Activated CD4-positive, alpha-beta T cell treated with anti-CD3 and anti-CD28 coated beads, Interleukin-2, amount 10 ng/mL, durations not matched to agents 24 days and 14 days (primary cell): ENCODE data around the gene CPT1B. TPM values are rescaled to one million over a fixed set of nuclear protein-coding genes. Genes with fewer than 3 reads are reported as not detected.
A peak's percentile ranks its signal among the peaks of the same experiment; 100 is the strongest.

Source experiments
- DNase-seq: peaks from one replicate; pipeline ENCODE4 v3.0.0; 2022
- H3K27ac Mint-ChIP-seq: one replicate; pipeline ENCODE4 v1.8.0; 2022; ENCODE audit warnings: mild to moderate bottlenecking, mixed read lengths
- H3K27me3 Mint-ChIP-seq: one replicate; pipeline ENCODE4 v1.8.0; 2022; ENCODE audit warnings: mixed read lengths
- H3K36me3 Mint-ChIP-seq: one replicate; pipeline ENCODE4 v1.8.0; 2022; ENCODE audit warnings: low read depth, mild to moderate bottlenecking, mixed read lengths
- H3K4me1 Mint-ChIP-seq: one replicate; pipeline ENCODE4 v1.8.0; 2021; ENCODE audit warnings: mixed read lengths
- H3K4me3 Mint-ChIP-seq: one replicate; pipeline ENCODE4 v1.8.0; 2022; ENCODE audit warnings: mild to moderate bottlenecking, moderate library complexity, mixed read lengths
- H3K9me3 Mint-ChIP-seq: one replicate; pipeline ENCODE4 v1.8.0; 2021; ENCODE audit warnings: mixed read lengths
- intact Hi-C: fragments of 100-400 bp; cut with micrococcal nuclease; formaldehyde crosslinking; loops from one replicate; pipeline ENCODE4 v1.15.1; 2023
- total RNA-seq: library from RNA; stranded (reverse); gene quantifications from 2 replicates; pipeline ENCODE4 v1.2.3, GENCODE V29; 2022

Gene CPT1B
- total RNA-seq, 1 donor from 2014 or later: 71.5 TPM

GRCh38 chr22:50575426-50575941 is 2.7 kb downstream of the CPT1B start:
- H3K4me3 Mint-ChIP-seq: no peak overlapping the region
- no peaks in the 10 kb centered on the region for H3K27me3 Mint-ChIP-seq
- peaks cover 7% of the 10 kb centered on the region for H3K4me1 Mint-ChIP-seq
- no peak overlapping the region for H3K27ac Mint-ChIP-seq
- no peaks in the 10 kb centered on the region for H3K9me3 Mint-ChIP-seq
- DNase-seq: no peak
- H3K36me3 Mint-ChIP-seq: peaks cover 52% of the 10 kb centered on the region
- intact Hi-C loops: no loop called here

GRCh38 chr22:50574383-50574755 is 3.9 kb downstream of the CPT1B start:
- intact Hi-C loops: no loop called here
- H3K4me3 Mint-ChIP-seq: no peak overlapping the region
- peaks cover 51% of the 10 kb centered on the region for H3K36me3 Mint-ChIP-seq
- H3K27me3 Mint-ChIP-seq: no peaks in the 10 kb centered on the region
- no peak overlapping the region for H3K27ac Mint-ChIP-seq
- peaks cover 3% of the 10 kb centered on the region for H3K4me1 Mint-ChIP-seq
- no peak for DNase-seq
- H3K9me3 Mint-ChIP-seq: no peaks in the 10 kb centered on the region

GRCh38 chr22:50573491-50574382 is 4.5 kb downstream of the CPT1B start:
- Mint-ChIP-seq H3K27me3 (no peaks in the 10 kb centered on the region), H3K4me1 (peaks cover 3% of the 10 kb centered on the region), H3K27ac (no peak overlapping the region), H3K4me3 (no peak overlapping the region), H3K36me3 (peaks cover 55% of the 10 kb centered on the region), H3K9me3 (no peaks in the 10 kb centered on the region)
- DNase-seq: no peak
- intact Hi-C loops: no loop called here

- no peaks in the 10 kb centered on the region for H3K9me3 Mint-ChIP-seq
- intact Hi-C loops: no loop called here
- H3K4me1 Mint-ChIP-seq: peaks cover 3% of the 10 kb centered on the region
- H3K27ac Mint-ChIP-seq: no peak overlapping the region
- no peak overlapping the region for H3K4me3 Mint-ChIP-seq
- H3K27me3 Mint-ChIP-seq: no peaks in the 10 kb centered on the region
- no peak for DNase-seq
- H3K36me3 Mint-ChIP-seq: peaks cover 59% of the 10 kb centered on the region
Observed at GRCh38 chr22:50572965-50573364, 5.3 kb downstream of the CPT1B start.

GRCh38 chr22:50571264-50572175 is 6.7 kb downstream of the CPT1B start:
- H3K27ac Mint-ChIP-seq: no peak overlapping the region
- H3K4me1 Mint-ChIP-seq: no peaks in the 10 kb centered on the region
- H3K4me3 Mint-ChIP-seq: no peak overlapping the region
- no peaks in the 10 kb centered on the region for H3K27me3 Mint-ChIP-seq
- no peak for DNase-seq
- intact Hi-C loops: no loop called here
- H3K36me3 Mint-ChIP-seq: peaks cover 50% of the 10 kb centered on the region
- H3K9me3 Mint-ChIP-seq: no peaks in the 10 kb centered on the region

- intact Hi-C loops: no loop called here
- no peak overlapping the region for H3K4me3 Mint-ChIP-seq
- no peaks in the 10 kb centered on the region for H3K9me3 Mint-ChIP-seq
- DNase-seq: no peak
- no peaks in the 10 kb centered on the region for H3K4me1 Mint-ChIP-seq
- no peaks in the 10 kb centered on the region for H3K27me3 Mint-ChIP-seq
- no peak overlapping the region for H3K27ac Mint-ChIP-seq
- H3K36me3 Mint-ChIP-seq: peaks cover 45% of the 10 kb centered on the region
Observed at GRCh38 chr22:50570861-50571260, 7.4 kb downstream of the CPT1B start.

- Mint-ChIP-seq H3K36me3 (peaks cover 40% of the 10 kb centered on the region), H3K4me3 (no peak overlapping the region), H3K27ac (no peak overlapping the region), H3K9me3 (no peaks in the 10 kb centered on the region), H3K4me1 (no peaks in the 10 kb centered on the region), H3K27me3 (no peaks in the 10 kb centered on the region)
- intact Hi-C loops: no loop called here
- no peak for DNase-seq
Observed at GRCh38 chr22:50569896-50570535, 8.2 kb downstream of the CPT1B start.

- Mint-ChIP-seq H3K27me3 (peaks cover 3% of the 10 kb centered on the region), H3K4me3 (no peak overlapping the region), H3K4me1 (no peaks in the 10 kb centered on the region), H3K27ac (no peak overlapping the region), H3K36me3 (peaks cover 37% of the 10 kb centered on the region), H3K9me3 (no peaks in the 10 kb centered on the region)
- no peak for DNase-seq
- intact Hi-C loops: no loop called here
Observed at GRCh38 chr22:50569041-50569459, 9.2 kb downstream of the CPT1B start.

- Mint-ChIP-seq H3K27ac (no peak overlapping the region), H3K4me1 (peaks cover 3% of the 10 kb centered on the region), H3K9me3 (no peaks in the 10 kb centered on the region), H3K4me3 (no peak overlapping the region), H3K36me3 (peaks cover 36% of the 10 kb centered on the region), H3K27me3 (peaks cover 5% of the 10 kb centered on the region)
- intact Hi-C loops: no loop called here
- no peak for DNase-seq
Observed at GRCh38 chr22:50568626-50569025, 9.6 kb downstream of the CPT1B start.

- peaks cover 11% of the 10 kb centered on the region for H3K27me3 Mint-ChIP-seq
- H3K4me3 Mint-ChIP-seq: no peak overlapping the region
- intact Hi-C loops: no loop called here
- peaks cover 35% of the 10 kb centered on the region for H3K36me3 Mint-ChIP-seq
- no peak overlapping the region for H3K27ac Mint-ChIP-seq
- H3K4me1 Mint-ChIP-seq: peaks cover 11% of the 10 kb centered on the region
- no peaks in the 10 kb centered on the region for H3K9me3 Mint-ChIP-seq
- DNase-seq: no peak
Observed at GRCh38 chr22:50567721-50568252, 10.4 kb downstream of the CPT1B start.

- Mint-ChIP-seq H3K36me3 (peaks cover 12% of the 10 kb centered on the region), H3K27me3 (peaks cover 14% of the 10 kb centered on the region), H3K4me3 (no peak overlapping the region), H3K27ac (no peak overlapping the region), H3K9me3 (no peaks in the 10 kb centered on the region), H3K4me1 (peaks cover 21% of the 10 kb centered on the region)
- DNase-seq: no peak
- intact Hi-C loops: no loop called here
Observed at GRCh38 chr22:50564289-50564688, 13.9 kb downstream of the CPT1B start.

GRCh38 chr22:50563413-50564160 is 14.6 kb downstream of the CPT1B start:
- no peaks in the 10 kb centered on the region for H3K9me3 Mint-ChIP-seq
- H3K27ac Mint-ChIP-seq: peak overlapping the region; percentile 85
- peak overlapping the region; percentile 94 for H3K4me3 Mint-ChIP-seq

More at GRCh38 chr22:50563413-50564160, 14.6 kb downstream of the CPT1B start:
- DNase-seq: no peak
- peaks cover 21% of the 10 kb centered on the region for H3K4me1 Mint-ChIP-seq
- H3K27me3 Mint-ChIP-seq: peaks cover 14% of the 10 kb centered on the region
- H3K36me3 Mint-ChIP-seq: peaks cover 5% of the 10 kb centered on the region
- intact Hi-C loops: loop anchor here (1.0 to 2.0 kb wide), 4 partner anchors 19 to 37 kb away; partner anchors contain the start of genes CHKB and TYMP
